ENCODE measurements around the gene ERBIN. TPM values are rescaled to one million over a fixed set of nuclear protein-coding genes. Genes with fewer than 3 reads are reported as not detected.

ERBIN gene
- total RNA-seq, 1 donor from 2014 or later = 66.6 TPM

- Histone ChIP-seq H3K4me3 (ENCODE audit: low read depth, low read length) (no peak overlapping the region), H3K27me3 (ENCODE audit: control insufficient read depth, insufficient read depth, low read length) (no peaks in the 10 kb centered on the region), H3K36me3 (ENCODE audit: control insufficient read depth, insufficient read depth, low read length) (no peaks in the 10 kb centered on the region)
- DNase-seq (ENCODE audit: low read depth) = no peak
- no peak for TF ChIP-seq CTCF (IDR thresholded peaks at IDR 0.05; ENCODE audit: insufficient read depth, low read length, poor library complexity, severe bottlenecking)
Observed at GRCh38 chr5:66113160-66113559, 186.8 kb downstream of the ERBIN start.

GRCh38 chr5:66118304-66118703 lies 191.9 kb downstream of the ERBIN start:
- H3K27me3 ChIP-seq (ENCODE audit: control insufficient read depth, insufficient read depth, low read length) = no peaks in the 10 kb centered on the region
- no peak for DNase-seq (ENCODE audit: low read depth)
- no peak for TF ChIP-seq CTCF (IDR thresholded peaks at IDR 0.05; ENCODE audit: insufficient read depth, low read length, poor library complexity, severe bottlenecking)
- no peak overlapping the region for H3K4me3 ChIP-seq (ENCODE audit: low read depth, low read length)
- H3K36me3 ChIP-seq (ENCODE audit: control insufficient read depth, insufficient read depth, low read length) = no peaks in the 10 kb centered on the region

- no peaks in the 10 kb centered on the region for H3K36me3 ChIP-seq (ENCODE audit: control insufficient read depth, insufficient read depth, low read length)
- H3K27me3 ChIP-seq (ENCODE audit: control insufficient read depth, insufficient read depth, low read length) = no peaks in the 10 kb centered on the region
- no peak overlapping the region for H3K4me3 ChIP-seq (ENCODE audit: low read depth, low read length)
- no peak for DNase-seq (ENCODE audit: low read depth)
- no peak for TF ChIP-seq CTCF (IDR thresholded peaks at IDR 0.05; ENCODE audit: insufficient read depth, low read length, poor library complexity, severe bottlenecking)
Observed at GRCh38 chr5:66122379-66123034, 196.1 kb downstream of the ERBIN start.

GRCh38 chr5:66129144-66129543 lies 202.8 kb downstream of the ERBIN start:
- Histone ChIP-seq H3K36me3 (ENCODE audit: control insufficient read depth, insufficient read depth, low read length) (no peaks in the 10 kb centered on the region), H3K4me3 (ENCODE audit: low read depth, low read length) (no peak overlapping the region), H3K27me3 (ENCODE audit: control insufficient read depth, insufficient read depth, low read length) (no peaks in the 10 kb centered on the region)
- no peak for TF ChIP-seq CTCF (IDR thresholded peaks at IDR 0.05; ENCODE audit: insufficient read depth, low read length, poor library complexity, severe bottlenecking)
- no peak for DNase-seq (ENCODE audit: low read depth)

GRCh38 chr5:66130493-66130892 lies 204.1 kb downstream of the ERBIN start:
- DNase-seq (ENCODE audit: low read depth) = no peak
- TF ChIP-seq CTCF (IDR thresholded peaks at IDR 0.05; ENCODE audit: insufficient read depth, low read length, poor library complexity, severe bottlenecking) = no peak
- Histone ChIP-seq H3K36me3 (ENCODE audit: control insufficient read depth, insufficient read depth, low read length) (no peaks in the 10 kb centered on the region), H3K27me3 (ENCODE audit: control insufficient read depth, insufficient read depth, low read length) (no peaks in the 10 kb centered on the region), H3K4me3 (ENCODE audit: low read depth, low read length) (no peak overlapping the region)

Other genes starting within 250 kb of the ERBIN start
- gene SGTB, start 204.5 kb upstream of the ERBIN start, total RNA-seq = 10.5 and 12.4 TPM in 2 replicates
- gene NLN, start 204.4 kb upstream of the ERBIN start, total RNA-seq = 31.0 and 35.2 TPM in 2 replicates
- gene SREK1, start 217.7 kb downstream of the ERBIN start, total RNA-seq = 23.7 and 26.9 TPM in 2 replicates

All from kidney epithelial cell (primary cell).